Liver (tissue), 9 donors: Measurements from ENCODE around the gene GALC. TPM values are rescaled to one million over a fixed set of nuclear protein-coding genes. Genes with fewer than 3 reads are reported as not detected.
A peak's percentile ranks its signal among the peaks of the same experiment; 100 is the strongest.

Experiments used
- DNase-seq: peaks from one replicate; pipeline ENCODE4 v3.0.0-alpha.2; 2017; ENCODE audit warnings: low spot score
- H3K27ac ChIP-seq, 2 donors: one replicate each; pipeline ENCODE4 v1.7.0; 2013; ENCODE audit warnings: inconsistent platforms in 2 of 2, low read length in 2 of 2, control low read depth in 1 of 2, low read depth in 1 of 2, mild to moderate bottlenecking in 1 of 2
- H3K27me3 ChIP-seq, 4 donors: one replicate each; pipeline versions ENCODE4 v1.6.1 to v1.7.0; 2013; ENCODE audit warnings: low read length in 3 of 4, inconsistent platforms in 1 of 4, mild to moderate bottlenecking in 1 of 4, moderate library complexity in 1 of 4; ENCODE audit not compliant: control insufficient read depth in 4 of 4, insufficient read depth in 4 of 4
- H3K36me3 ChIP-seq, 4 donors: one replicate each; pipeline versions ENCODE4 v1.6.1 to v1.7.0; 2013; ENCODE audit warnings: low read length in 3 of 4, mild to moderate bottlenecking in 3 of 4, low read depth in 1 of 4, moderate library complexity in 1 of 4; ENCODE audit not compliant: control insufficient read depth in 4 of 4, insufficient read depth in 3 of 4
- H3K4me1 ChIP-seq, 4 donors: one replicate each; pipeline versions ENCODE4 v1.6.1 to v1.7.0; 2013; ENCODE audit warnings: low read length in 3 of 4, mild to moderate bottlenecking in 3 of 4, moderate library complexity in 1 of 4; ENCODE audit not compliant: control insufficient read depth in 4 of 4, insufficient read depth in 4 of 4
- H3K4me3 ChIP-seq, 3 donors: one replicate each; pipeline versions ENCODE4 v1.6.1 to v1.7.0; 2013; ENCODE audit warnings: low read length in 3 of 3, control low read depth in 1 of 3, low read depth in 1 of 3, mild to moderate bottlenecking in 1 of 3
- H3K9ac ChIP-seq, 2 donors: one replicate each; pipeline ENCODE4 v1.7.0; 2013; ENCODE audit warnings: low read length in 2 of 2, mild to moderate bottlenecking in 2 of 2, moderate library complexity in 2 of 2, control low read depth in 1 of 2, low read depth in 1 of 2
- H3K9me3 ChIP-seq, 4 donors: one replicate each; pipeline versions ENCODE4 v1.6.1 to v1.7.0; 2013; ENCODE audit warnings: low read length in 3 of 4; ENCODE audit not compliant: control insufficient read depth in 4 of 4
- ATF3 ChIP-seq: IDR thresholded peaks from 2 replicates; pipeline ENCODE4 v1.6.1; 2016; ENCODE audit warnings: antibody characterized with exemption
- EGR1 ChIP-seq, 2 donors: IDR thresholded peaks; 2 replicates each; pipeline ENCODE4 v1.6.1; 2016 to 2018; ENCODE audit warnings: antibody characterized with exemption in 2 of 2, low read depth in 2 of 2
- FOXA1 ChIP-seq: IDR thresholded peaks from 2 replicates; pipeline ENCODE4 v1.6.1; 2016; ENCODE audit warnings: antibody characterized with exemption
- FOXA2 ChIP-seq: IDR thresholded peaks from 2 replicates; pipeline ENCODE4 v1.6.1; 2016; ENCODE audit warnings: antibody characterized with exemption
- GABPA ChIP-seq, 2 donors: IDR thresholded peaks in 1 of 2; conservative IDR thresholded peaks in 1 of 2; 2 replicates each; pipeline ENCODE4 v1.6.1; 2016; ENCODE audit warnings: antibody characterized with exemption in 2 of 2, mild to moderate bottlenecking in 1 of 2, moderate library complexity in 1 of 2
- HNF4A ChIP-seq, 2 donors: conservative IDR thresholded peaks; 2 replicates each; pipeline ENCODE4 v1.6.1; 2016; ENCODE audit warnings: antibody characterized with exemption in 2 of 2, mild to moderate bottlenecking in 2 of 2
- HNF4G ChIP-seq: IDR thresholded peaks from 2 replicates; pipeline ENCODE4 v1.6.1; 2016; ENCODE audit warnings: antibody characterized with exemption
- JUND ChIP-seq, 2 donors: IDR thresholded peaks; 2 replicates each; pipeline ENCODE4 v1.6.1; 2016; ENCODE audit warnings: antibody characterized with exemption in 2 of 2
- MAX ChIP-seq: IDR thresholded peaks from 2 replicates; pipeline ENCODE4 v1.6.1; 2016; ENCODE audit warnings: antibody characterized with exemption
- NR2F2 ChIP-seq: IDR thresholded peaks from 2 replicates; pipeline ENCODE4 v1.6.1; 2016; ENCODE audit warnings: antibody characterized with exemption
- RAD21 ChIP-seq, 2 donors: IDR thresholded peaks; 2 replicates each; pipeline ENCODE4 v1.6.1; 2016; ENCODE audit warnings: antibody characterized with exemption in 2 of 2, mild to moderate bottlenecking in 2 of 2
- RXRA ChIP-seq, 2 donors: IDR thresholded peaks; 2 replicates each; pipeline ENCODE4 v1.6.1; 2017 to 2018; ENCODE audit warnings: antibody characterized with exemption in 2 of 2, mild to moderate bottlenecking in 1 of 2
- SP1 ChIP-seq: IDR thresholded peaks from 2 replicates; pipeline ENCODE4 v1.6.1; 2018; ENCODE audit warnings: antibody characterized with exemption, mild to moderate bottlenecking
- TAF1 ChIP-seq: conservative IDR thresholded peaks from 2 replicates; pipeline ENCODE4 v1.6.1; 2016; ENCODE audit warnings: antibody characterized with exemption, mild to moderate bottlenecking
- YY1 ChIP-seq: IDR thresholded peaks from 2 replicates; pipeline ENCODE4 v1.6.1; 2016; ENCODE audit warnings: antibody characterized with exemption, mild to moderate bottlenecking
- WGBS: extraction: QIAGEN DNeasy Blood & Tissue Kit; methylation state at CpG from one replicate; pipeline ENCODE4 v1.1.7; 2013; 5-methylcytosine and 5-hydroxymethylcytosine counted together
- polyA plus RNA-seq, 2 donors: library from polyadenylated mRNA; stranded (reverse) in 1 of 2; unstranded in 1 of 2; fragments of 200-250 nt in 1 of 2; fragments of >200 nt in 1 of 2; fragmentation: Nextera tagmentation in 1 of 2; extraction: Ambion mirVana in 1 of 2; gene quantifications; one replicate each; pipeline versions ENCODE4 v1.2.1 to v1.2.3, GENCODE V29; 2013 to 2015
- total RNA-seq, 2 donors: library from RNA; depleted of rRNA; stranded (reverse); fragments of >200 nt; gene quantifications; one replicate each; pipeline ENCODE4 v1.2.3, GENCODE V29; 2014
- TF ChIP-seq, protein P1 (sequence below): IDR thresholded peaks from 2 replicates; pipeline ENCODE4 v1.6.1; 2016; ENCODE audit warnings: antibody characterized with exemption, mild to moderate bottlenecking
- TF ChIP-seq, protein P2 (sequence below): IDR thresholded peaks from 2 replicates; pipeline ENCODE4 v1.6.1; 2016; ENCODE audit warnings: antibody characterized with exemption
- TF ChIP-seq, protein P3 (sequence below): fragments of 150-350 bp; IDR thresholded peaks from 2 replicates; pipeline ENCODE4 v1.5.1; 2017; ENCODE audit warnings: improper control_type of control experiment, low read depth, low read length; ENCODE audit not compliant: missing input control
- donor health status: healthy.
- donor health status: healthy.
- donor health status: healthy.
- donor health status: healthy.
- donor health status: healthy.

Gene GALC
- total and polyA plus RNA-seq, 4 donors: 2.8 to 20.8 (median 12.1) TPM

GRCh38 chr14:87898301-87898700 is 94.7 kb downstream of the GALC start:
- Histone ChIP-seq H3K27me3 (no peaks in the 10 kb centered on the region), H3K9me3 (no peaks in the 10 kb centered on the region), H3K27ac (no peak overlapping the region), H3K4me1 (no peaks in the 10 kb centered on the region), H3K36me3 (no peaks in the 10 kb centered on the region), H3K4me3 (no peak overlapping the region), H3K9ac (no peak overlapping the region)
- no peak for DNase-seq
- WGBS: 80% methylated on average over 3 of the region's 3 CpGs
- TF ChIP-seq SP1 (no peak), TAF1 (no peak)

GRCh38 chr14:87896393-87897380 is 96.3 kb downstream of the GALC start:
- TF ChIP-seq JUND (IDR thresholded peaks at IDR 0.05): no peak
- TF ChIP-seq FOXA2: no peak
- TF ChIP-seq MAX: no peak
- TF ChIP-seq RAD21 (IDR thresholded peaks at IDR 0.05): peak; percentile 82 to 85
- TF ChIP-seq, protein P1, sequence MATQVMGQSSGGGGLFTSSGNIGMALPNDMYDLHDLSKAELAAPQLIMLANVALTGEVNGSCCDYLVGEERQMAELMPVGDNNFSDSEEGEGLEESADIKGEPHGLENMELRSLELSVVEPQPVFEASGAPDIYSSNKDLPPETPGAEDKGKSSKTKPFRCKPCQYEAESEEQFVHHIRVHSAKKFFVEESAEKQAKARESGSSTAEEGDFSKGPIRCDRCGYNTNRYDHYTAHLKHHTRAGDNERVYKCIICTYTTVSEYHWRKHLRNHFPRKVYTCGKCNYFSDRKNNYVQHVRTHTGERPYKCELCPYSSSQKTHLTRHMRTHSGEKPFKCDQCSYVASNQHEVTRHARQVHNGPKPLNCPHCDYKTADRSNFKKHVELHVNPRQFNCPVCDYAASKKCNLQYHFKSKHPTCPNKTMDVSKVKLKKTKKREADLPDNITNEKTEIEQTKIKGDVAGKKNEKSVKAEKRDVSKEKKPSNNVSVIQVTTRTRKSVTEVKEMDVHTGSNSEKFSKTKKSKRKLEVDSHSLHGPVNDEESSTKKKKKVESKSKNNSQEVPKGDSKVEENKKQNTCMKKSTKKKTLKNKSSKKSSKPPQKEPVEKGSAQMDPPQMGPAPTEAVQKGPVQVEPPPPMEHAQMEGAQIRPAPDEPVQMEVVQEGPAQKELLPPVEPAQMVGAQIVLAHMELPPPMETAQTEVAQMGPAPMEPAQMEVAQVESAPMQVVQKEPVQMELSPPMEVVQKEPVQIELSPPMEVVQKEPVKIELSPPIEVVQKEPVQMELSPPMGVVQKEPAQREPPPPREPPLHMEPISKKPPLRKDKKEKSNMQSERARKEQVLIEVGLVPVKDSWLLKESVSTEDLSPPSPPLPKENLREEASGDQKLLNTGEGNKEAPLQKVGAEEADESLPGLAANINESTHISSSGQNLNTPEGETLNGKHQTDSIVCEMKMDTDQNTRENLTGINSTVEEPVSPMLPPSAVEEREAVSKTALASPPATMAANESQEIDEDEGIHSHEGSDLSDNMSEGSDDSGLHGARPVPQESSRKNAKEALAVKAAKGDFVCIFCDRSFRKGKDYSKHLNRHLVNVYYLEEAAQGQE: no peak
- no peak for TF ChIP-seq HNF4G
- TF ChIP-seq SP1: no peak
- TF ChIP-seq RXRA (IDR thresholded peaks at IDR 0.05): no peak
- TF ChIP-seq FOXA1: no peak
- TF ChIP-seq GABPA (IDR thresholded peaks at IDR 0.05 in 1 of 2, conservative IDR thresholded peaks at IDR 0.05 in 1 of 2): no peak
- no peak for TF ChIP-seq EGR1 (IDR thresholded peaks at IDR 0.05; ENCODE audit: low read depth in 2 of 2)
- TF ChIP-seq TAF1: peak; percentile 17
- no peak for TF ChIP-seq NR2F2
- TF ChIP-seq HNF4A (conservative IDR thresholded peaks at IDR 0.05): no peak
- no peak for TF ChIP-seq YY1
- TF ChIP-seq, protein P2, sequence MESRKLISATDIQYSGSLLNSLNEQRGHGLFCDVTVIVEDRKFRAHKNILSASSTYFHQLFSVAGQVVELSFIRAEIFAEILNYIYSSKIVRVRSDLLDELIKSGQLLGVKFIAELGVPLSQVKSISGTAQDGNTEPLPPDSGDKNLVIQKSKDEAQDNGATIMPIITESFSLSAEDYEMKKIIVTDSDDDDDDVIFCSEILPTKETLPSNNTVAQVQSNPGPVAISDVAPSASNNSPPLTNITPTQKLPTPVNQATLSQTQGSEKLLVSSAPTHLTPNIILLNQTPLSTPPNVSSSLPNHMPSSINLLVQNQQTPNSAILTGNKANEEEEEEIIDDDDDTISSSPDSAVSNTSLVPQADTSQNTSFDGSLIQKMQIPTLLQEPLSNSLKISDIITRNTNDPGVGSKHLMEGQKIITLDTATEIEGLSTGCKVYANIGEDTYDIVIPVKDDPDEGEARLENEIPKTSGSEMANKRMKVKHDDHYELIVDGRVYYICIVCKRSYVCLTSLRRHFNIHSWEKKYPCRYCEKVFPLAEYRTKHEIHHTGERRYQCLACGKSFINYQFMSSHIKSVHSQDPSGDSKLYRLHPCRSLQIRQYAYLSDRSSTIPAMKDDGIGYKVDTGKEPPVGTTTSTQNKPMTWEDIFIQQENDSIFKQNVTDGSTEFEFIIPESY: no peak
- TF ChIP-seq, protein P3, sequence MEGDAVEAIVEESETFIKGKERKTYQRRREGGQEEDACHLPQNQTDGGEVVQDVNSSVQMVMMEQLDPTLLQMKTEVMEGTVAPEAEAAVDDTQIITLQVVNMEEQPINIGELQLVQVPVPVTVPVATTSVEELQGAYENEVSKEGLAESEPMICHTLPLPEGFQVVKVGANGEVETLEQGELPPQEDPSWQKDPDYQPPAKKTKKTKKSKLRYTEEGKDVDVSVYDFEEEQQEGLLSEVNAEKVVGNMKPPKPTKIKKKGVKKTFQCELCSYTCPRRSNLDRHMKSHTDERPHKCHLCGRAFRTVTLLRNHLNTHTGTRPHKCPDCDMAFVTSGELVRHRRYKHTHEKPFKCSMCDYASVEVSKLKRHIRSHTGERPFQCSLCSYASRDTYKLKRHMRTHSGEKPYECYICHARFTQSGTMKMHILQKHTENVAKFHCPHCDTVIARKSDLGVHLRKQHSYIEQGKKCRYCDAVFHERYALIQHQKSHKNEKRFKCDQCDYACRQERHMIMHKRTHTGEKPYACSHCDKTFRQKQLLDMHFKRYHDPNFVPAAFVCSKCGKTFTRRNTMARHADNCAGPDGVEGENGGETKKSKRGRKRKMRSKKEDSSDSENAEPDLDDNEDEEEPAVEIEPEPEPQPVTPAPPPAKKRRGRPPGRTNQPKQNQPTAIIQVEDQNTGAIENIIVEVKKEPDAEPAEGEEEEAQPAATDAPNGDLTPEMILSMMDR: peak; percentile 69
- TF ChIP-seq ATF3: no peak
- Histone ChIP-seq H3K4me1 (no peaks in the 10 kb centered on the region), H3K9me3 (no peaks in the 10 kb centered on the region), H3K27me3 (no peaks in the 10 kb centered on the region), H3K9ac (no peak overlapping the region), H3K27ac (no peak overlapping the region), H3K4me3 (no peak overlapping the region), H3K36me3 (no peaks in the 10 kb centered on the region)
- 49% methylated on average over 9 of the region's 9 CpGs for WGBS
- no peak for DNase-seq
